ENCODE data around the gene PSMD4. TPM values are rescaled to one million over a fixed set of nuclear protein-coding genes. Genes with fewer than 3 reads are reported as not detected.

PSMD4 gene
- total and polyA plus RNA-seq, 4 donors = 96.9 to 212 (median 178) TPM

DNA sequence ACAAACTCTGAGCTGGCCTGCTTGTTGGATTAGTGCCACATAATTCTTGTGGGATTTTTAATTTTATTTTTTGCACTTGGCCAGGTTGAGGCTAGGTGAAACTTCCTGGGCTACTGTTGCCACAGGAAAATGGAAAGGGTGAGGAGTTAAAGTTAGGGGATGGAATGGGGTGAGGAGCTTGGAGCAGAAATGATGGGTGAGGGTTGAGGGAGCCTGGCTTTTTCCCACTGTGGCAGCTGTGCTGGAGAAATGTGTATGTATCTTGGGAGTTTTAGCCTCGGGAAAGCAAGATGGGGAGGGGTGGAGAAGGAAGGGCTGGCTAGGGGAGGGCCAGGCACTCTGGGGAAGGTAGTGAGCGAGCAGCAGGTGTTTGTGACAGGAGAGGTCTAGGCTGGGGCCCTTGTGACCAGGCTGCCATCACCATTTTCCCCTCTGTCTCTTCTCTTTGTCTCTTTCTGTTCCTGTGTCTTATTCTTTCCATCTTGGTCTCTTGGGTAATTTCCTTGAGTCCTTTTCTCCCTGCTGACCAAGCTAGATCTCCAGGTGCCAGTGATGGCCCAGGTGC is 29.6 kb downstream of the PSMD4 start:
- WGBS, 2 donors = 66 to 78% methylated on average over 2 of the region's 2 CpGs
- Histone ChIP-seq H3K27ac (ENCODE audit: low read depth in 1 of 2, low read length in 1 of 2) (peak overlapping the region in 1 of 2 donors; percentile 98), H3K36me3 (ENCODE audit: control insufficient read depth in 4 of 4, insufficient read depth in 4 of 4, low read length in 4 of 4) (peaks cover 4 to 30% (median 25%) of the 10 kb centered on the region in 4 donors), H3K9me3 (ENCODE audit: control insufficient read depth in 4 of 4, insufficient read depth in 3 of 4, low read length in 3 of 4) (no peaks in the 10 kb centered on the region), H3K4me3 (no peak overlapping the region), H3K9ac (ENCODE audit: insufficient read depth in 1 of 2, low read length in 2 of 2) (peak overlapping the region in 1 of 2 donors; percentile 24), H3K4me1 (ENCODE audit: control insufficient read depth in 5 of 5, insufficient read depth in 5 of 5, low read length in 5 of 5) (peaks cover 0 to 15% (median 8%) of the 10 kb centered on the region in 5 donors), H3K27me3 (ENCODE audit: control insufficient read depth in 3 of 3, insufficient read depth in 3 of 3, low read length in 2 of 3) (no peaks in the 10 kb centered on the region)
- DNase-seq (no peak), ATAC-seq (ENCODE audit: insufficient read depth, low FRiP score) (no peak)
- TF ChIP-seq, protein P1, sequence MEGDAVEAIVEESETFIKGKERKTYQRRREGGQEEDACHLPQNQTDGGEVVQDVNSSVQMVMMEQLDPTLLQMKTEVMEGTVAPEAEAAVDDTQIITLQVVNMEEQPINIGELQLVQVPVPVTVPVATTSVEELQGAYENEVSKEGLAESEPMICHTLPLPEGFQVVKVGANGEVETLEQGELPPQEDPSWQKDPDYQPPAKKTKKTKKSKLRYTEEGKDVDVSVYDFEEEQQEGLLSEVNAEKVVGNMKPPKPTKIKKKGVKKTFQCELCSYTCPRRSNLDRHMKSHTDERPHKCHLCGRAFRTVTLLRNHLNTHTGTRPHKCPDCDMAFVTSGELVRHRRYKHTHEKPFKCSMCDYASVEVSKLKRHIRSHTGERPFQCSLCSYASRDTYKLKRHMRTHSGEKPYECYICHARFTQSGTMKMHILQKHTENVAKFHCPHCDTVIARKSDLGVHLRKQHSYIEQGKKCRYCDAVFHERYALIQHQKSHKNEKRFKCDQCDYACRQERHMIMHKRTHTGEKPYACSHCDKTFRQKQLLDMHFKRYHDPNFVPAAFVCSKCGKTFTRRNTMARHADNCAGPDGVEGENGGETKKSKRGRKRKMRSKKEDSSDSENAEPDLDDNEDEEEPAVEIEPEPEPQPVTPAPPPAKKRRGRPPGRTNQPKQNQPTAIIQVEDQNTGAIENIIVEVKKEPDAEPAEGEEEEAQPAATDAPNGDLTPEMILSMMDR (IDR thresholded peaks at IDR 0.05; ENCODE audit: control extremely low read depth, extremely low read depth) = no peak

DNA sequence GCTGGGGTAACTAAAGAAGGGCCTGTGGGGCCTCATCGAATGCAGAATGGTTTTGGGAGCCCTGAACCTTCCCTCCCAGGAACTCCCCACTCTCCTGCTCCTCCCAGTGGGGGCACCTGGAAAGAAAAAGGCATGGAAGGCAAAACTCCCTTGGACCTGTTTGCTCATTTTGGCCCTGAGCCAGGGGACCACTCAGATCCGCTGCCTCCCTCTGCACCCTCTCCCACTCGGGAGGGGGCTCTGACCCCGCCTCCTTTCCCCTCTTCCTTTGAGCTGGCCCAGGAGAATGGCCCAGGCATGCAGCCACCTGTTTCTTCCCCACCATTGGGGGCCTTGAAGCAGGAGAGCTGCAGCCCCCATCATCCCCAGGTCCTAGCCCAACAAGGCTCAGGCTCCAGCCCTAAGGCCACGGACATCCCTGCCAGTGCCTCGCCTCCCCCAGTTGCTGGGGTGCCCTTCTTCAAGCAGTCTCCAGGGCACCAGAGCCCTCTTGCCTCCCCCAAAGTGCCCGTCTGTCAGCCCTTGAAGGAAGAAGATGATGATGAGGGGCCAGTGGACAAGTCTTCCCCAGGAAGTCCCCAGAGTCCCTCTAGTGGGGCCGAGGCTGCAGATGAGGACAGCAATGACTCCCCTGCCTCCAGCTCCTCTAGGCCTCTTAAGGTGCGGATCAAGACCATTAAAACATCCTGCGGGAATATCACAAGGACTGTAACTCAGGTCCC is 32.2 kb downstream of the PSMD4 start:
- no peak overlapping the region for H3K9ac ChIP-seq (ENCODE audit: insufficient read depth in 1 of 2, low read length in 2 of 2)
- TF ChIP-seq, protein P1 (IDR thresholded peaks at IDR 0.05; ENCODE audit: control extremely low read depth, extremely low read depth) = no peak
- no peak for DNase-seq
- no peak overlapping the region for H3K4me3 ChIP-seq
- no peaks in the 10 kb centered on the region for H3K9me3 ChIP-seq (ENCODE audit: control insufficient read depth in 4 of 4, insufficient read depth in 3 of 4, low read length in 3 of 4)
- H3K27ac ChIP-seq (ENCODE audit: low read depth in 1 of 2, low read length in 1 of 2) = no peak overlapping the region
- H3K4me1 ChIP-seq (ENCODE audit: control insufficient read depth in 5 of 5, insufficient read depth in 5 of 5, low read length in 5 of 5) = peaks cover 0 to 12% (median 8%) of the 10 kb centered on the region in 5 donors
- no peaks in the 10 kb centered on the region for H3K27me3 ChIP-seq (ENCODE audit: control insufficient read depth in 3 of 3, insufficient read depth in 3 of 3, low read length in 2 of 3)
- ATAC-seq (ENCODE audit: insufficient read depth, low FRiP score) = no peak
- 89 to 93% methylated on average over 10 of the region's 10 CpGs for WGBS, 2 donors
- peaks cover 4 to 52% (median 30%) of the 10 kb centered on the region in 4 donors for H3K36me3 ChIP-seq (ENCODE audit: control insufficient read depth in 4 of 4, insufficient read depth in 4 of 4, low read length in 4 of 4)

GRCh38 chr1:151287341-151287699 is 32.8 kb downstream of the PSMD4 start:
- 92 to 96% methylated on average over 7 of the region's 7 CpGs for WGBS, 2 donors
- Histone ChIP-seq H3K9me3 (ENCODE audit: control insufficient read depth in 4 of 4, insufficient read depth in 3 of 4, low read length in 3 of 4) (no peaks in the 10 kb centered on the region), H3K36me3 (ENCODE audit: control insufficient read depth in 4 of 4, insufficient read depth in 4 of 4, low read length in 4 of 4) (peaks cover 7 to 55% (median 30%) of the 10 kb centered on the region in 4 donors), H3K27ac (ENCODE audit: low read depth in 1 of 2, low read length in 1 of 2) (no peak overlapping the region), H3K4me1 (ENCODE audit: control insufficient read depth in 5 of 5, insufficient read depth in 5 of 5, low read length in 5 of 5) (peaks cover 0 to 12% (median 8%) of the 10 kb centered on the region in 5 donors), H3K9ac (ENCODE audit: insufficient read depth in 1 of 2, low read length in 2 of 2) (no peak overlapping the region), H3K27me3 (ENCODE audit: control insufficient read depth in 3 of 3, insufficient read depth in 3 of 3, low read length in 2 of 3) (no peaks in the 10 kb centered on the region), H3K4me3 (no peak overlapping the region)
- TF ChIP-seq, protein P1 (IDR thresholded peaks at IDR 0.05; ENCODE audit: control extremely low read depth, extremely low read depth) = no peak
- DNase-seq = no peak
- ATAC-seq (ENCODE audit: insufficient read depth, low FRiP score) = no peak

All from lung (tissue), 12 donors.